ENCODE measurements around the gene NR2F1-AS1. TPM values are rescaled to one million over a fixed set of nuclear protein-coding genes. Genes with fewer than 3 reads are reported as not detected.
A peak's percentile ranks its signal among the peaks of the same experiment; 100 is the strongest.

Gene NR2F1-AS1
- total RNA-seq (2014; rRNA removed; shearing (Covaris generic)) (8.3 and 13.4 TPM in 2 replicates), polyA plus RNA-seq (2016; fragmentation: Nextera tagmentation; extraction: Ambion mirVana) (33.7 and 36.0 TPM in 2 replicates)

- H2AFZ ChIP-seq: peak within 1 kb of the TSS; percentile 88
- H3K9me3 ChIP-seq (ENCODE audit: low read depth): no peaks in the 10 kb centered on the region
- peak within 1 kb of the TSS; percentile 98 for H3K4me3 ChIP-seq
- peak within 1 kb of the TSS; percentile 99 for H3K4me2 ChIP-seq (ENCODE audit: unreplicated experiment)
- peaks cover 6% of the 10 kb centered on the region; the same call in 1 of the 2 replicates for H3K4me1 ChIP-seq (ENCODE audit: insufficient read depth)
- H3K36me3 ChIP-seq (ENCODE audit: low read depth): no peaks in the 10 kb centered on the region
- peak; percentile 64 for DNase-seq
- WGBS, 2 experiments (ENCODE audit: low coverage in 1 of 2, low lambda C conversion rate in 2 of 2, missing lambda C conversion rate in 2 of 2): 0 to 1% methylated on average over 41 of the region's 41 CpGs
- peak within 1 kb of the TSS; percentile 59 for H3K27ac ChIP-seq
- TF ChIP-seq EZH2 (IDR thresholded peaks at IDR 0.05; ENCODE audit: insufficient read depth, poor library complexity, severe bottlenecking): no peak
- no peak for TF ChIP-seq EZH2phosphoT487 (IDR thresholded peaks at IDR 0.05; ENCODE audit: insufficient read depth, low read depth)
- H3K79me2 ChIP-seq (ENCODE audit: insufficient read depth): peaks cover 67% of the 10 kb centered on the region
- H3K27me3 ChIP-seq (replicated peaks; ENCODE audit: insufficient read depth): no peaks in the 10 kb centered on the region
- peak within 1 kb of the TSS; percentile 84 for H3K9ac ChIP-seq
- H3F3A ChIP-seq (ENCODE audit: insufficient read depth): peaks cover 17% of the 10 kb centered on the region
- H4K20me1 ChIP-seq (ENCODE audit: insufficient read depth): no peaks in the 10 kb centered on the region
- in situ Hi-C loops (cut with MboI): loop anchor here (10.0 to 25.0 kb wide), 2 partner anchors 334 to 1269 kb away; no protein-coding TSS in a partner anchor
- H3K9me2 ChIP-seq (ENCODE audit: insufficient read depth): no peaks in the 10 kb centered on the region
Observed at GRCh38 chr5:93580927-93581445, at the start of gene NR2F1-AS1. Gene NR2F1-AS1, minus strand, starts transcription at chr5:93581219.

GRCh38 chr5:93626801-93627200 lies 45.8 kb upstream of the NR2F1-AS1 start:
- no peaks in the 10 kb centered on the region for H3K4me1 ChIP-seq (ENCODE audit: insufficient read depth)
- TF ChIP-seq EZH2phosphoT487 (IDR thresholded peaks at IDR 0.05; ENCODE audit: insufficient read depth, low read depth) (no peak), EZH2 (IDR thresholded peaks at IDR 0.05; ENCODE audit: insufficient read depth, poor library complexity, severe bottlenecking) (no peak)

GRCh38 chr5:93623153-93623552 lies 42.1 kb upstream of the NR2F1-AS1 start:
- no peaks in the 10 kb centered on the region for H4K20me1 ChIP-seq (ENCODE audit: insufficient read depth)
- peaks cover 18% of the 10 kb centered on the region for H3F3A ChIP-seq (ENCODE audit: insufficient read depth)
- in situ Hi-C loops (cut with MboI): no loop called here
- H2AFZ ChIP-seq: no peak overlapping the region
- no peak overlapping the region for H3K4me3 ChIP-seq
- no peak for DNase-seq
- no peaks in the 10 kb centered on the region for H3K36me3 ChIP-seq (ENCODE audit: low read depth)
- no peaks in the 10 kb centered on the region for H3K27me3 ChIP-seq (replicated peaks; ENCODE audit: insufficient read depth)
- H3K9ac ChIP-seq: no peak overlapping the region
- H3K9me2 ChIP-seq (ENCODE audit: insufficient read depth): no peaks in the 10 kb centered on the region
- no peaks in the 10 kb centered on the region for H3K79me2 ChIP-seq (ENCODE audit: insufficient read depth)
- no peaks in the 10 kb centered on the region for H3K9me3 ChIP-seq (ENCODE audit: low read depth)
- TF ChIP-seq EZH2phosphoT487 (IDR thresholded peaks at IDR 0.05; ENCODE audit: insufficient read depth, low read depth) (no peak), EZH2 (IDR thresholded peaks at IDR 0.05; ENCODE audit: insufficient read depth, poor library complexity, severe bottlenecking) (no peak)
- H3K27ac ChIP-seq: no peak overlapping the region
- WGBS, 2 experiments (ENCODE audit: low coverage in 1 of 2, low lambda C conversion rate in 2 of 2, missing lambda C conversion rate in 2 of 2): 55 to 57% methylated on average over 4 of the region's 4 CpGs
- H3K4me1 ChIP-seq (ENCODE audit: insufficient read depth): peaks cover 5% of the 10 kb centered on the region; the same call in 1 of the 2 replicates
- H3K4me2 ChIP-seq (ENCODE audit: unreplicated experiment): no peak overlapping the region

More at GRCh38 chr5:93626801-93627200, 45.8 kb upstream of the NR2F1-AS1 start:
- Histone ChIP-seq H3K4me3 (no peak overlapping the region), H3K9ac (no peak overlapping the region), H3K36me3 (ENCODE audit: low read depth) (no peaks in the 10 kb centered on the region), H3K79me2 (ENCODE audit: insufficient read depth) (no peaks in the 10 kb centered on the region), H3F3A (ENCODE audit: insufficient read depth) (peaks cover 14% of the 10 kb centered on the region), H3K9me3 (ENCODE audit: low read depth) (no peaks in the 10 kb centered on the region), H3K9me2 (ENCODE audit: insufficient read depth) (no peaks in the 10 kb centered on the region), H3K27me3 (replicated peaks; ENCODE audit: insufficient read depth) (no peaks in the 10 kb centered on the region), H3K4me2 (ENCODE audit: unreplicated experiment) (no peak overlapping the region), H2AFZ (no peak overlapping the region), H3K27ac (no peak overlapping the region), H4K20me1 (ENCODE audit: insufficient read depth) (no peaks in the 10 kb centered on the region)
- DNase-seq: no peak
- in situ Hi-C loops (cut with MboI): no loop called here

- peak; percentile 85 for DNase-seq
- H3K36me3 ChIP-seq (ENCODE audit: low read depth): no peaks in the 10 kb centered on the region
- no peaks in the 10 kb centered on the region for H3K9me3 ChIP-seq (ENCODE audit: low read depth)
- peaks cover 18% of the 10 kb centered on the region for H3F3A ChIP-seq (ENCODE audit: insufficient read depth)
- H3K4me3 ChIP-seq: no peak overlapping the region
- H3K79me2 ChIP-seq (ENCODE audit: insufficient read depth): no peaks in the 10 kb centered on the region
- in situ Hi-C loops (cut with MboI): no loop called here
- H3K27me3 ChIP-seq (replicated peaks; ENCODE audit: insufficient read depth): no peaks in the 10 kb centered on the region
- peaks cover 5% of the 10 kb centered on the region; the same call in 1 of the 2 replicates for H3K4me1 ChIP-seq (ENCODE audit: insufficient read depth)
- no peak overlapping the region for H3K9ac ChIP-seq
- no peak overlapping the region for H2AFZ ChIP-seq
- no peak overlapping the region for H3K4me2 ChIP-seq (ENCODE audit: unreplicated experiment)
- H4K20me1 ChIP-seq (ENCODE audit: insufficient read depth): no peaks in the 10 kb centered on the region
- H3K27ac ChIP-seq: peak overlapping the region; percentile 51
- 66 to 67% methylated on average over 4 of the region's 4 CpGs for WGBS, 2 experiments (ENCODE audit: low coverage in 1 of 2, low lambda C conversion rate in 2 of 2, missing lambda C conversion rate in 2 of 2)
- H3K9me2 ChIP-seq (ENCODE audit: insufficient read depth): no peaks in the 10 kb centered on the region
- TF ChIP-seq EZH2phosphoT487 (IDR thresholded peaks at IDR 0.05; ENCODE audit: insufficient read depth, low read depth) (no peak), EZH2 (IDR thresholded peaks at IDR 0.05; ENCODE audit: insufficient read depth, poor library complexity, severe bottlenecking) (no peak)
Observed at GRCh38 chr5:93622240-93622885, 41.3 kb upstream of the NR2F1-AS1 start.
